ENCODE data around the gene CCDC112. TPM values are rescaled to one million over a fixed set of nuclear protein-coding genes. Genes with fewer than 3 reads are reported as not detected.
A peak's percentile ranks its signal among the peaks of the same experiment; 100 is the strongest.

The CCDC112 gene, protein sequence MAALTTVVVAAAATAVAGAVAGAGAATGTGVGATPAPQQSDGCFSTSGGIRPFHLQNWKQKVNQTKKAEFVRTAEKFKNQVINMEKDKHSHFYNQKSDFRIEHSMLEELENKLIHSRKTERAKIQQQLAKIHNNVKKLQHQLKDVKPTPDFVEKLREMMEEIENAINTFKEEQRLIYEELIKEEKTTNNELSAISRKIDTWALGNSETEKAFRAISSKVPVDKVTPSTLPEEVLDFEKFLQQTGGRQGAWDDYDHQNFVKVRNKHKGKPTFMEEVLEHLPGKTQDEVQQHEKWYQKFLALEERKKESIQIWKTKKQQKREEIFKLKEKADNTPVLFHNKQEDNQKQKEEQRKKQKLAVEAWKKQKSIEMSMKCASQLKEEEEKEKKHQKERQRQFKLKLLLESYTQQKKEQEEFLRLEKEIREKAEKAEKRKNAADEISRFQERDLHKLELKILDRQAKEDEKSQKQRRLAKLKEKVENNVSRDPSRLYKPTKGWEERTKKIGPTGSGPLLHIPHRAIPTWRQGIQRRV
- total RNA-seq (10 to 100 TPM in 2 of 5 donors, 1 to 10 TPM in 3; 5.9 to 70.1 (median 7.0) TPM), polyA plus RNA-seq (1 to 10 TPM; 5.2 to 8.1 (median 5.7) TPM)
- long read RNA-seq, donor 1: 0 reads
- long read RNA-seq, donor 2, partial matches to known transcripts: 0 of 2 reads
- long read RNA-seq, donor 2, other reads (novel, unspliced or antisense): 0 of 2 reads
- long read RNA-seq, donor 3: 0 reads
- long read RNA-seq, donor 4: 0 reads
- long read RNA-seq, donor 5: 0 reads
- long read RNA-seq, donor 6, partial matches to known transcripts: 0 of 3 reads
- long read RNA-seq, donor 6, other reads (novel, unspliced or antisense): 0 of 3 reads
- long read RNA-seq, donor 7, partial matches to known transcripts: 0 of 1 reads
- long read RNA-seq, donor 7, other reads (novel, unspliced or antisense): 0 of 1 reads
- long read RNA-seq, donor 8, partial matches to known transcripts: 0 of 1 reads
- long read RNA-seq, donor 8, other reads (novel, unspliced or antisense): 0 of 1 reads
- long read RNA-seq, donor 9, partial matches to known transcripts: 0 of 1 reads
- long read RNA-seq, donor 9, other reads (novel, unspliced or antisense): 0 of 1 reads
- long read RNA-seq, donor 10, partial matches to known transcripts: 0 of 1 reads
- long read RNA-seq, donor 10, other reads (novel, unspliced or antisense): 0 of 1 reads

DNA sequence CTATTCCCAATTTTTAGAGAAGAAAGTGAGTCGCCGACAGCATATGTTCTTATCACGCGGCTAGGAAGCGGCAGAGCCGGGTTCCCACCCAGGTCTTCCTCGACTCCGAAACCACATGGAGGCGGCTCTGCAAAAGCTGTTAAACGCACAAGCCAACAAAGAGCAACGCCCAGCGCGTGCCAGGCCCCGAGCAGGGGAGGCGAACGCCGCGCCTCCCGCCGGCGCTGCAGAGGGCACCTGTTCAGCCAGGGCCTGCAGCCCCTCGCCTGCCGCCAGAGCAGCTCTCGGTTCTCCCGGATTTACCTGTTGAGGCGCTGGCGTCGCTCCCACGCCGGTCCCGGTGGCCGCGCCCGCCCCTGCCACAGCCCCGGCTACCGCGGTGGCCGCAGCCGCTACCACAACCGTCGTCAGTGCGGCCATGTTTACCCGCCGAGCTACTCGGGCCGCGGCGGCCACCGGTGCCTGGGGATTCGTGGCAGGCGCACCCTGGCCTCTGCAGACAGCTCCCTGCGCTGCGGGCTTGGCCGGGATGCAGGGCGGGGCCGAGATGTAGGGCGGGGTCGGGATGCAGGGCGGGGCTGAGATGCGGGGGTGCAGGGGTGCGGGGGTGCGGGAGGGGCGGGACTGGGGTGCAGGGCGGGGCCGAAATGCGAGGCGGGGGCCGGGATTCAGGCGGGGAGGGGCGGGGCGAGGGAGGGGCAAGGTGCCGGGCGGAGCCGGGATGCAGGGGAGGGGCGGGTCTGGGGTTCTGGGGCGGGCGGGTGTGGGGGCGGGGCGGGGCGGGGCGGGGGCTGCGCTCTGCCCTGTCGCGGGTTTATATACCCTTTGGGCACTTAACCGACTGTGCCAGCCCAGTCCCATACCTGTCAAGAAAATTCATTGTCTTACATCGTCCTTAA lies at the start of gene CCDC112:
CCDC112 (minus strand) TSS at position 531 of the 899 bp plus-strand sequence; CDS start at position 420, 111 bp downstream.
- H3K4me3 ChIP-seq: peak within 1 kb of the TSS; percentile 89 to 94 (median 92)
- peak; percentile 87 to 91 for DNase-seq
- 0 to 2% (median 1%) methylated on average over 22 to 85 of the region's 86 CpGs for WGBS, 5 donors
- no peaks in the 10 kb centered on the region for H3K9me3 ChIP-seq
- peak within 1 kb of the TSS; percentile 78 to 87 (median 86) for H3K27ac ChIP-seq
- intact Hi-C loops (cut with DNase I; ENCODE audit: low total_unique reads): no loop called here
- no peaks in the 10 kb centered on the region for H3K27me3 ChIP-seq
- no peaks in the 10 kb centered on the region for H3K36me3 ChIP-seq
- TF ChIP-seq EP300 (IDR thresholded peaks at IDR 0.05): no peak
- peak in 2 of 3 donors; percentile 81 to 88 for TF ChIP-seq POLR2AphosphoS5 (IDR thresholded peaks at IDR 0.05)
- peaks cover 6 to 23% (median 12%) of the 10 kb centered on the region in 4 donors for H3K4me1 ChIP-seq

DNA sequence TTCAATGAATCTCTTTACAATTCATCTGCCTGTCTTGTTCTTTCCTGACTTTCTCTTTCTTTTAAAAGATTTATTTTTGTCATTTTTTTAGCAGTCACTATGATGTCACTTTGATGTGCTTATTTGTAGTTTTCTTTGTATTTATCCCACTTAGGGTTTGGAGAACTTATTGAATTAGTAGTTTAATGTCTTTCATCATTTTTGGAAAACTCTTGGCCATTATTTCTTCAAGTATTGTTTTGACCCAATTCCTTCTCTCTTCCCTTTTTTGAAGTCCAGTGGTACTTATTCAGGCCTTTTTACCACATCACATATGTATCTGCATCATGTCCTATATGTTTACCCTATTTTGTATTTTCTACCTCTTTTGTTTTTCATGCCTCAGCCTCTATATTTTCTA lies 48.9 kb upstream of the CCDC112 start:
- no peaks in the 10 kb centered on the region for H3K36me3 ChIP-seq
- no peak for DNase-seq
- TF ChIP-seq POLR2A (IDR thresholded peaks at IDR 0.05) (no peak), POLR2AphosphoS5 (IDR thresholded peaks at IDR 0.05) (no peak), EP300 (IDR thresholded peaks at IDR 0.05) (no peak)
- TF ChIP-seq, protein P1, sequence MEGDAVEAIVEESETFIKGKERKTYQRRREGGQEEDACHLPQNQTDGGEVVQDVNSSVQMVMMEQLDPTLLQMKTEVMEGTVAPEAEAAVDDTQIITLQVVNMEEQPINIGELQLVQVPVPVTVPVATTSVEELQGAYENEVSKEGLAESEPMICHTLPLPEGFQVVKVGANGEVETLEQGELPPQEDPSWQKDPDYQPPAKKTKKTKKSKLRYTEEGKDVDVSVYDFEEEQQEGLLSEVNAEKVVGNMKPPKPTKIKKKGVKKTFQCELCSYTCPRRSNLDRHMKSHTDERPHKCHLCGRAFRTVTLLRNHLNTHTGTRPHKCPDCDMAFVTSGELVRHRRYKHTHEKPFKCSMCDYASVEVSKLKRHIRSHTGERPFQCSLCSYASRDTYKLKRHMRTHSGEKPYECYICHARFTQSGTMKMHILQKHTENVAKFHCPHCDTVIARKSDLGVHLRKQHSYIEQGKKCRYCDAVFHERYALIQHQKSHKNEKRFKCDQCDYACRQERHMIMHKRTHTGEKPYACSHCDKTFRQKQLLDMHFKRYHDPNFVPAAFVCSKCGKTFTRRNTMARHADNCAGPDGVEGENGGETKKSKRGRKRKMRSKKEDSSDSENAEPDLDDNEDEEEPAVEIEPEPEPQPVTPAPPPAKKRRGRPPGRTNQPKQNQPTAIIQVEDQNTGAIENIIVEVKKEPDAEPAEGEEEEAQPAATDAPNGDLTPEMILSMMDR (IDR thresholded peaks at IDR 0.05): no peak
- no peaks in the 10 kb centered on the region for H3K9me3 ChIP-seq
- H3K27me3 ChIP-seq: no peaks in the 10 kb centered on the region
- H3K4me3 ChIP-seq: no peak overlapping the region
- intact Hi-C loops (cut with DNase I; ENCODE audit: low total_unique reads): no loop called here
- no peak overlapping the region for H3K27ac ChIP-seq
- H3K4me1 ChIP-seq: peaks cover 0 to 26% (median 18%) of the 10 kb centered on the region in 4 donors

DNA sequence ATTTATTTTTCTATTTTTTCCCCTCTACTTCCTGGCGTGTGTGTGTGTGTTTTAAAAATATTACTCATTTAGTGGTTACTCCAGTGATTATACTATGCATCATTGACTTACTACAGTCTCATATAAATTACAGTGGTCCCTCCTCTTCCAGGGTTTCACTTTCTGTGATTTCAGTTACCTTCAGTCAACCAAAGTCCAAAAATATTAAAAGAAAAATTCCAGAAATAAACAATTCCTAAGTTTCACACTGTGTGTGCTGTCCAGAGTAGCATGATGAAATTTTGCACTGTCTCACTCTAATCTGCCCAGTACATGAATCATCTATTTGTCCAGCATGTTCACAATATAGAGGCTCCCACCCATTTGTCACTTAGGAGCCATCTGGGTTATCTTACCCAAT lies 47.4 kb upstream of the CCDC112 start:
- no peak overlapping the region for H3K27ac ChIP-seq
- peaks cover 0 to 16% (median 11%) of the 10 kb centered on the region in 4 donors for H3K4me1 ChIP-seq
- no peaks in the 10 kb centered on the region for H3K36me3 ChIP-seq
- no peak overlapping the region for H3K4me3 ChIP-seq
- TF ChIP-seq EP300 (IDR thresholded peaks at IDR 0.05): no peak
- TF ChIP-seq, protein P1 (IDR thresholded peaks at IDR 0.05): no peak
- no peak for TF ChIP-seq POLR2AphosphoS5 (IDR thresholded peaks at IDR 0.05)
- no peak for TF ChIP-seq POLR2A (IDR thresholded peaks at IDR 0.05)
- WGBS, 5 donors: 44 to 77% (median 50%) methylated on average over 1 of the region's 1 CpG
- DNase-seq: no peak
- H3K27me3 ChIP-seq: no peaks in the 10 kb centered on the region
- intact Hi-C loops (cut with DNase I; ENCODE audit: low total_unique reads): no loop called here
- H3K9me3 ChIP-seq: no peaks in the 10 kb centered on the region
